ENCODE data around the gene LMAN1L.

Gene LMAN1L

DNA sequence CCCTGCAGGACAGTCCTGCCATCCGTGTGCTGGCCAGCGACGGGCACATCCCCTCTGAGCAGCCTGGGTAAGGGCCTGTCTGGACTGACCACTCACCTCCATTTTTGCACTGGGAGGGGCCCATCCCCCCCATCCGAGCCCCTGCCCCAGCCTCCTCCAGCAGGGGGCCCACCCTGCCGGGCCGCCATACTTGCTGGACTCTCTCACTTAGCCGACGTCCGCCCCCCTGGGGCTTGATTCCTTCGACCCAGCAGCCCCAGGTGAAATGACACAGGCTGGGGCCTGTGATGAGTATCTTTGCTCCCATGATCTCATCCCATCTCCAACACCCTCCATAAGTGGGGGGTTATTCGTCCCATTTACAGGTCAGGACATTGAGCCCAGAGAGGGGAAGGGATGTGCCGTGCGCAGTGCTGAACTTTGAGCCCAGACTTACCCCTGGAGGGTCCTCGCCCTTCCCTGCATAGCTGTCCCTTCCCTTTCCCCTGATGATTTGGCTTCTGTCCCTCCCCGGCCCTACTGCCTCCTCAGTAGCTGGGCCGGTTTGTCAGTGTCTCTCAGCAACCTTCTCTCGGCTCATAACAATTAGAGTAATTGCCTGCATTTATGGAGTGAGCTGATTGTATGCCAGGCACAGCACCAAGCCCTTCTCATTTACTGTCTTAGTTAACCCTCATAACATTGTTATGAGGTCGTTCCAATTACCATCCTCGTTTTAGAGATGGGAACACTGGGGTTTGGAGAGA lies 4.2 kb downstream of the LMAN1L start:
- no peak for DNase-seq (ENCODE audit: low spot score)

DNA sequence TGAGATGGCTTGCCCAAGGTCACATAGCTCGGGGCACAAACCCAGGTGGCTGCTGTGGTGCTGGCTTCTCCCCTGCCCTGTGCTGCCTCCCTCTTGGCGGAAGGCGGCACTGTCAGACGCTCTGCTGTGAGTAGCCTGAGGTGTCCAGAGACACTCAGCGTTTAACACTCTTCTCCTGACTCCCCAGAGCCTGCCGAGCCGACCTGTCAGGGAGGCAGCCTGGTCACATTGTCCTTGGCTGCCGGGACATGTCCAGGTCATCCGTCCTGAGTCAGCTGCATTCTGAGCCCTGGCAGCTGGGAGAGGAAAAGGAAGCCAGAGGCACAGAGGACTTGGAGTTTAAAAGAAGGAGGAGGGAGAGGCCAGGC lies 4.7 kb downstream of the LMAN1L start:
- no peak for DNase-seq (ENCODE audit: low spot score)

DNA sequence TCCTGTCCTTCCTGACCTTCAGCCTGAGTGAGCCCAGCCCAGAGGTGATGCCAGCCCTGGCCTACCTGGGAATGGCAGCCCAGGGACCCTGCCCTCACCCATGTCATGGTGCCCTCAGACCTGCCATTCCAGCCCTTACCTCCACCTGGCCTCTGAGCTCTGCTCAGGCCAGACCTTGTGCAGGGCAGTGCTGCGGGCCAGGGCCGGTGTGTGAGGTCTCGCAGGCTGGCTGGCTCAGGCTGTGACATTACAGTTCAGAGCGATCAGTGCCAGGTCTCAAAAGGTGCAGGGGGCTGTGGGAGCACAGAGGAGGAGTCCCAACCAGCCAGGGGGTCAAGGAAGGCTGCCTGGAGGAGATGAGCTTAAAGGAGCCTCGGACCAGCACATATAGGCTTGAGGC lies 7.4 kb downstream of the LMAN1L start:
- no peak for DNase-seq (ENCODE audit: low spot score)

DNA sequence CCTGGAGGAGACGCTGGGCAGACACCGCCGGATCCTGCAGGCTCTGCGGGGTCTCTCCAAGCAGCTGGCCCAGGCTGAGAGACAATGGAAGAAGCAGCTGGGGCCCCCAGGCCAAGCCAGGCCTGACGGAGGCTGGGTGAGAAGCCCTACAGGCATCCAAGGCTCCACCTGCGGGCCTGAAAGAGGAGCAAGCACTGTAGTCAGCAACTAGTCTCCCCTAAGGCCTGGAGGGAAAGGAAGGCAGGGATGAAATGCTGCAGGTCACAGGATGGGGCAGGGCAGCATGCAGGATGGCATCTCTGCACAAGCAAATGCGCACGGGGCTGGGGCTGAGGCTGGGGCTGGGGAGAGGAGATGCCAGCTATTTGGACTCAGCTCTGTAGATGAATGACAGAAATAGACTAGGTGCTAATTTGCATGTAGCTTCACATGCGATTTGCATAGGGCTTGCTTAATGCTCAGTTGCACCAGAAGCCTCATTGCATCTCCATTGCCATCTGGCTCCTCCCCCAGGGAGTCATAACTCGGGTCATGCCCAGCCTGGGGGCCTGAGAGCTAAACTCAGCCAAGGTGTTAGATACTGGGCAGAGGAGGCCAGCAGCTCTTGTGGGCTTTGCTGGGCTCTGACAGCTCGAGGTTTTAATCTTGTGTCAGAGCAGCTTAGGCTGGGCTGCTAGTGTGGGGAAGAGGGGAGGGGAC lies 8.6 kb downstream of the LMAN1L start:
- DNase-seq (ENCODE audit: low spot score): peak; percentile 96

DNA sequence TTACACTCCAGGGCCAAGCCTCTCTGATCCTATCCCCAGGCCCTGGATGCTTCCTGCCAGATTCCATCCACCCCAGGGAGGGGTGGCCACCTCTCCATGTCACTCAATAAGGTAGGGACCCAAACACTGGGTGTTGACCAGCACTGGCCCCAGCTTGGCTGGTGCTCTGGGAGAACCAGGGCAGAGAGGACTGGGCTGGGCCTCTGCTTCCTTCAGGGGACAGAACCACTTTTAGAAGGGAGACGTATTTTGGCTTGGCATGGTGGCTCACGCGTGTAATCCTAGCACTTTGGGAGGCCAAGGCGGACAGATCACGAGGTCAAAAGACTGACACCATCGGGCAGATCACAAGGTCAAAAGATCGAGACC lies 9.1 kb downstream of the LMAN1L start:
- DNase-seq (ENCODE audit: low spot score): no peak

DNA sequence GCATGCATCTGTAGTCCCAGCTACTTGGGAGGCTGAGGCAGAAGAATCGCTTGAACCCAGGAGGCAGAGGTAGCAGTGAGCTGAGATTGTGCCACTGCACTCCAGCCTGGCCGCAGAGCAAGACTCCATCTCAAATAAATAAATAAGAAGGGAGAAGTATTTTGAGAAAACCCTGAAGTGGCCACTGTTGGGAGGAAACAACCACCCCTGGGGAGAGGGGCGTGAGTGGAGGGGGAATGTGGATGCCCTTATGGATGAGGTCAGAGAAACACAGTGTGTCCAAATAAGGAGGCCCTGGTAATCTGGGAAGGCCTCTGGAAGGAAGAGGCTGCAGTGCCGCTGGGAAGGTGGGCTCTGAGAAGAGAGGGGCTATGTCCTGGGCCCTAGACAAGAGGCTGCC lies 9.6 kb downstream of the LMAN1L start:
- DNase-seq (ENCODE audit: low spot score): no peak

DNA sequence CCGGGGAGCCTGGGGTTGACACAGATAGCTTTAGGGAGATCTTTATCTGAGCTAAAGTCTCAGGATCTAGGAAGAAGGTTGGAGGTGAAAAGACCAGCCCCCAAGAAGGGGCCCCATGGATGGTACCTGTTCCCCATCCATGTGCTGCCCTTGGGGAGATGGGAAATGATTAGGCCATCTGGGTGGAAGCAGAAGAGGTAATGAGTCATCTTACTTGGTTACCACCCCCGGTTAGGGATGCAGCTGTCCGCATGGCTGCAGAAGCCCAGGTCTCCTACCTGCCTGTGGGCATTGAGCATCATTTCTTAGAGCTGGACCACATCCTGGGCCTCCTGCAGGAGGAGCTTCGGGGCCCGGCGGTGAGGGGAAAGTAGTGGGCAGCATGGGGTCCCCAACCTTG lies 10.7 kb downstream of the LMAN1L start:
- DNase-seq (ENCODE audit: low spot score): no peak

DNA sequence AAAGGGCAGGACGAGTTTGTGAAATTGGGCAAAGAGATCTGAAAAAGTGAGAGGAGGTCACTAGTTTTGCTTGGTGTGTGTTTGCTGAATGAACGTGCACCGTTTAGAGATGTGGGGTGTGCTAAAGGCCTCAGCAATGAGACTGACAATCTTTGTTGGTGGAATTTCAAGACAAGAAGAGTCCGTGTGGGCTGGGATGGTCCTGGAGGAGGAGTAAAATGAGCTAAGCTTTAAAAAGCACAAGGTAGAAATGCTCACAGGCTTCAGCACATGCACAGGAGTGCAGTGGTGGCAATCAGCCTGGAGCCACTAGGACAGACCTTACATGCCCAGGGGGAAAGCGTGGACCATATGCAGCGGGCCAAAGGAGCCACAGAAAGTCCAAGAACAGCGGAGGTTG lies 12.3 kb downstream of the LMAN1L start:
- no peak for DNase-seq (ENCODE audit: low spot score)

DNA sequence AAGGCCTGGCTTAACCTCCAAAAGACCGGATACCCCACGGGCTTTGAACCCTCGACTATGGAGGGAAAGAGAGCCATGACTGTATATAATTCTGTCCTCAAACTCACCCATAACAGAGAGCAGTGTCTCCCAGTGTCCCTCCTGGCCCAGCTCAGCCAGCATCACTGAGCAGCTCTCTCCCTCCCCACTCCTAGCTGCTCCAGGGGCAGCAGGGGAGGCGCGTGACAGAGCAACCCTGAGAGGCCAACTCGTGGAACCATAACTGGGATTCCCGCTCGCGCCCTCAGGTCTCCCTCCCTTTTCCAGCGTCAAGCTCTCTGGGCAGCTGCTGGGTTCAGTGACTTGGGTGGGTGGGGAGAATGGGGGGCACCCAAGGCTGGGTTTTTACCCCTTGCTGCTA lies 13.2 kb downstream of the LMAN1L start:
- DNase-seq (ENCODE audit: low spot score): no peak

DNA sequence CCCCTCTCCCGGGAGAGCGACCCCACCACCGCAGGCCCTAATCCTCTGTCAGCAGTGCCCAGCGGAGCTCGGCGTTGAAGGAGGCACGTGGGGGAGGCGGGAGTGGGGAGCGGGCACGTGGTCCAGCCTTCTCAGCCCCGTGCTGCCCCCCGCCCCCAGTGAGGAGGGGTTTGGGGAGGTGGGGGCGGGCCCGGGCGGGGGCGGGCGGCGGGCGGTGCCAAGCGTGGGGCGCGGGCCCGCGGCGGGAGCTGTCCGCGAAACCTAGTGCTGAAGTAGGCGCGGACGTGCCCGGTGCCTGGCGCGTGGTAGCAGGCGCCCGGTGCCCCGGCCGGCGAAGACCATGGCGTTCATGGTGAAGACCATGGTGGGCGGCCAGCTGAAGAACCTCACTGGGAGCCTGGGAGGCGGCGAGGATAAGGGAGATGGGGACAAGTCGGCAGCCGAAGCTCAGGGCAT lies 13.8 kb downstream of the LMAN1L start, which contains the start of gene CPLX3:
Gene CPLX3 (plus strand): TSS at position 264 of the 456 bp plus-strand sequence. CDS start 77 bp downstream, at position 341.
- DNase-seq (ENCODE audit: low spot score): no peak

DNA sequence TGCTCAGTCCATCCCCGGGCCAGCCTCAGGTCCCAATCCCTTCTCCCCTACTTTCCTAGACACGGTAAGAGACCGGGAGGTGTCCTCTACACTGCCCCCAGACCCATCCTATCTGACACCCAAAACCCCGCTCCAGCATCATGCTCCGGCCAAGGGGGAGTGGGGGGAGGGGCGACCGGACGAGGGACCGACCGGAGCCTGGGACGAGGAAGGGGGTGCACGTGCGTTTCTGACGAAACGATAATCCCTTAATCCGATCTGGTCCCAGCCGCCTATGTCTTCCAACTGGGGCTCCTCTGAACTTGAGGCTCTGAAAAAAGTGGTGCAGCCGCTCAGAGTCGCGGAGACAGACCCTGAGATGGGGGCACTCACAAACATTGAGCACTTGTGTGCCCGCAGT lies 14.3 kb downstream of the LMAN1L start:
- no peak for DNase-seq (ENCODE audit: low spot score)

DNA sequence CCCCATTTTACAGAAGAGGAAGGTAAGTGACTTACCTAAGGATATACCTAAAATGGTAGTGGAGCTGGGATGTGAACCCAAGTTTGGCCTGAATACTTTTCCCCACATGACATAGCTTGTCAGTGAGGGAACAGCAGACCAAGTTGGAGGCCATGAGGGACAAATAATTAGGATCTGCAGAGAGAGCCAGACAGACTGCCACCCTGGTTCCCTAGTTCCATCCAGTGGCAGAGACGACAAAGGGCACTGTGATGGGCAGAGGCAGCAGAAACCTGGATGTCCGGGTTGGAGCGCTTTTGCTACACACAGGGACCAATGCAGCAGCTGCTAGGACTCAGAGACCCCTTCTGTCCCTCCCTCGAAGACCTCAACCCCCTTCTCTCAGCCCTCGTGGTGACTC lies 15.0 kb downstream of the LMAN1L start:
- no peak for DNase-seq (ENCODE audit: low spot score)

DNA sequence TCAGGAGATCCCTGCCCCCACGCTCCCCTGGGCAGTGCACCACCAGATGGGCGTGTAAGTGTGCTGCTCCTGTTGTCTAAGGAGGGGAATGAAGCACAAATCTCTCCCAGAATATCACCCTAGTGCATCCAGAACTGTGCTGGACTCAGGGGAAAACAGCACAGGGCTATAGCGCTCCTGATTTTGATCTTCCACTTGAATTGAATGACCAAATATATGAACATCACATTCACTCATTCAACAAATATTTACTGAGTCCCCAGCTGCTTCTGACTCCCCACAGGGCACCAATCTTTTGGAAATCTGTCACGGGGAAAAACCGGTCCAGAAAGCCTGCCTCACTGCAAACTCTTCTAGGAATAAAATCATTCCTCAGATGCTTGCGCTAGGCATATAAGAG lies 16.2 kb downstream of the LMAN1L start:
- no peak for DNase-seq (ENCODE audit: low spot score)

DNA sequence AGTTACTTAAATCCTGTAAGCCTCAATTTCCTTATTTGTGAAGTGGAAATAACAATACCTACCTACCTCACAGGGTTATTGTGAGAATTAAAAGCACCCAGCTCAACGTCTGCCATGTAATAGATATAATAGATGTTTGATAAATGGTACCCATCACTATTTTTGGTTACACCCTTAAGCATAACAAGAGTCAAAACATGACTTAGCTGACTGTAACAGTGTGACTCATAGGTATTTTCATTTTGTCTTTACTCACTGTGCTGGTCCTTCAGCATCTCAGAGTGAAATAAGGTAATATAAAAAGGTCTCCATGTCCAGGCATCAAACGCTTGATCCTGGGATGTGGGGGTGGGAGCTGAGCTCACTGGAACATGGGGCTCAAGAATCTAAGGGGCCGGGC lies 16.9 kb downstream of the LMAN1L start:
- DNase-seq (ENCODE audit: low spot score): no peak

DNA sequence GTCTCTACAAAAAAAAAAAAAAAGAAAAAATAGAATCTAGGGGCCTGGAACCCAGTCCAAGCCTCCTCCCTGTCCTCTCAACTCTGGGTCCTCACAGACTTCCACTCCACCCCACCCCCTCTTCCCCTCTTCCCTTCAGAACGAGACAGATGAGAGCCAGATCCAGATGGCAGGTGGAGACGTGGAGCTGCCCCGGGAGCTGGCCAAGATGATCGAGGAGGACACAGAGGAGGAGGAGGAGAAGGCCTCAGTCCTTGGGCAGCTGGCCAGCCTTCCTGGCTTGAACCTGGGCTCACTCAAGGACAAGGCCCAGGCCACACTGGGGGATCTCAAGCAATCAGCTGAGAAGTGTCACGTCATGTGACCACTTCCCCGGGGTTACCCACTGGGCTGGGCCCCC lies 17.4 kb downstream of the LMAN1L start:
- no peak for DNase-seq (ENCODE audit: low spot score)

DNA sequence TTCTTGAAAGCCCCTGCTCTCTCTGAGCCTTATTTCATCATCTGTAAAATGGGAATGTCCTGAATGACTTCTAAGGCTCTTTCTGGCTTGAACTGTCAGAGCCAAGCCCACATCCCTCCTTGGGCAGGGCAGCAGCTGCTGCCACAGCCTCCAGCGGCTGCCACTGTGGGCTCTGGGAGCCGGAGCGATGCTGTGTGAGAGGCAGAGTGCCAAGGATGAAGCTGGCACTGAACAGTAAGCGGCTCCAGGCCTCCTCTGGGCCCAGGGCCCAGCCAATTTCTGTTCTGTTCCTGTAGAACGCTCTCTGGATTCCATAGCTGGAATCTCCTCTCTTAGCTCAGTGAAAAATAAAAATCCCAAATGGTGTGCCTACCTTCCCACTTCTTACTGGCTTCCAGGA lies 18.2 kb downstream of the LMAN1L start:
- no peak for DNase-seq (ENCODE audit: low spot score)

DNA sequence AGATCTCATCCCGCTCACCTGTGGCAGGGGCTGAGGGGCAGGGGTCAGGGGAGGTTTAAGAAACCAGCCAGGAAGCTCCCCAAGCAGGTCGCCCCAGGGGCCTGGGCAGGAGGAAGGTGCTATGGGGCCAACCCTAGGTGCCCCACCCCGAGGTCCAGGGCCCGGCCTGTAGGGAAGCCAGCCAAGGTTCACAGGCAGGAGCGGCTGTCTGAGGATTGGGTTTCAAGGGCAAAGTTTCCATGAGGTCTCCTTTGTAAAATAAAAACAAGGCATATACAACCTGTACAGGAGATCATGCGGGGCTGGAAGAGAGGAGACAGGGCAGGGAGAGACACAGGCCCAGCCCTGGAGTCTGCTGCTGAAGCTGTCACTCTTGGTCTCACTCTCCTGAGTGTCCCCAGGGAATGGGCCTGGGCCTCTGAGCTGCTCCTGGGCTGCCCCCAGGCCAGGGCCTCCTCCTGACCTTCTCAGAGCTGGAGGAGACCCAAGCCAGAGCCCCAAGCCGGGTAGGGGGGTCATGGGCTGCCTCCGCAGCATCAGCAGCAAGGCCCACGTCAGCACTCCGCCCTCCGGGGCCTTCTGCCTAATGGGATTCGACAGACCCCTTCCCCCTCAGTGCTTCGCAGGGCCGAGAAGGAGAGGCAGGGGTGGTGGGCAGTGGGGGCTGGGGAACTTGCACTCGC lies 19.3 kb downstream of the LMAN1L start:
- no peak for DNase-seq (ENCODE audit: low spot score)

DNA sequence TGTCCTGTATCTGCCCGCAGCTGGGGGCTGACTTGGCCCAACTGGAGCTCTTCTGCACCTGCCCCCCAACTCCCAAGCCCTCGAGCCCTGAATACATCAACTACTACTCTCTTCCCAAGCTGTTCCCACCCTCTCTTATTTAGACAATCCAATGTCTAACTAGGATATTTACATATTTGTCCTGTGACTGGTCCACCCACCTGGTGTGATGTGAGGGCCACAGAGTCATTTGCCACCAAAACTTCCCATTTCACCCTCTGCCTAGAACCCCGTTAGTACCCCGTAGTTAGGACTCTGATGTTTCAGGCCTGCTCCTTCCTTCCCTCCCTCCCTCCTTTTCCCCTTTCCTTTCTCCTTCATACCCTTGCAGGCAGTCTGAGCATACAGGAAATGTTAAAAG lies 20.2 kb downstream of the LMAN1L start:
- DNase-seq (ENCODE audit: low spot score): no peak

DNA sequence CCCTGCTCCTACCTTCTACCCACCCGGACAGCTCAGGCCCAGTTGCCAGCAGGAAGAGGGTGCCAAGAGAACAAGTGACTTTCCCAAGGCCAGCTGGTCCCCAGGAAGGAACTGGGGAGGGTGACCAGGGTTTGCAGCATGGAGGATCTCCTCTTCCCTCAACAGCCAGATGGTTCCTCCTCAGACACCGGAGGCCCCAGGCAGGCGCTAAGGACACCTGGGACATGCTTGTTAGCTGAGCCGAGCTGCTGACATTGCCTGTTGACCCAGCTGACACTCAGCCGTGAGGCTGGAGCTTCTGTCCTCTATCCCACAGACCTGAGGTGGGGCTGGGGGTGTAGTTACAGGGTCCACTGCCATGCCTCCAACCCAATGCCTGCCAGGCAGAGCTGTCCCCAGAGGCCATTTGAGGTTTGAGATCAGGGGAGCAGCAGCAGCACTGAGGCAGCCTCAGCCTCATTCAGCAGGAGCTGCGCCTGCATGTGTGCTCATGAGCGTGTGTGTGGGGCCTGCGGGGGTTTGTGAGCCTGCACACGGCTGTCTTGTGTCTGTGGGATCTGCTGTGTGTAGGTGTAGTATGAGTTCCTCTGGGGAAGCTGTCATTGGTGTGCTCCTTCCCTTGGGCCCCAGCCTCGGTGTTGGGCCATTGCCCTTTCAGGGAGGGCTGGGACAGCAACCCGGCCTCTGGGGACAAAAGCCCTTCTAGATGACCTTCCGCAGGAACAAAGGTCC lies 20.9 kb downstream of the LMAN1L start:
- DNase-seq (ENCODE audit: low spot score): peak; percentile 37

DNA sequence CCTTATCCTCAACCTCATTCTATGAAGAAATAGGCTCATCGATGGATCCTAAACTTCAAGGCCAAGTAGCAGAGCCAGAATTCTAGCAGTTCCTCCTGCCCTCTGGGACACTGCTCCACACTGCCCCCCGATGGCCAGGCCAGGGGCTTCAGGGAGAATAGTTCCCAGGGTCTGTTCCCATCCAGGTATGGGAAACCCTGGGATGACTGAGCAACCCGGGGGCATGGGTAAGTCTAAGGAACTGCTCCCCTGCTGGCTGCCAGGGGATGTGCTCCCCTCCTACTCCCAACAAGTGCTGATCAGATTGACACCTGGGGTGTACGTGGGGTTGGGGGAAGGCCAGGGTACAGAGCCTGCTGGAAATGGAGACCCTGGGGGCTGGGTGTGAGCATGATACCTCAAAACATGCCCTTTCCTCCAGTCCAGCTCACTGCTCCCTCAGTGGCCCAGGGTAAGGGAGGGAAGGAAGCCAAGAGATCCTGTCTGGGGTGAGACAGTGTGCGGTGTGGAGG lies 22.7 kb downstream of the LMAN1L start:
- peak; percentile 48 for DNase-seq (ENCODE audit: low spot score)

DNA sequence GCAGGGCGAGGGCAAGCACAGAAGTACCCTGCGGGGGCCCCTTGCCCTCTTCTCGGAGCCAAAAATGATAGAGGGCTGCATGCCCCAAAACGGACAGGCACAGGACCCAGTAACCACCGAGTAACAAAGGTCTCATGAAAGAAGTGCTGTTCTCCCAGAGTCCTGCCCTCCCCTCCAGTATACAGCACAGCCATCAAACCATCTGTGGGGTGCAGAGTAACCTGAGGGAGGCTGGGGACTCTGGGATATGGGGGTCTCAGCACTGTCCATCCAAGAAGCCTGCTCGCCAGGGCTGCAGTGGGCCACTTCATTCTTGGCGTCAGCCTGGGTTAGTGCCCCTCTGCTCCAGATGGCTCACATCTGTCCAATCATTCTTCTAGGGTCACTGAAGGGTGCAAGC lies 24.2 kb downstream of the LMAN1L start:
- no peak for DNase-seq (ENCODE audit: low spot score)

DNA sequence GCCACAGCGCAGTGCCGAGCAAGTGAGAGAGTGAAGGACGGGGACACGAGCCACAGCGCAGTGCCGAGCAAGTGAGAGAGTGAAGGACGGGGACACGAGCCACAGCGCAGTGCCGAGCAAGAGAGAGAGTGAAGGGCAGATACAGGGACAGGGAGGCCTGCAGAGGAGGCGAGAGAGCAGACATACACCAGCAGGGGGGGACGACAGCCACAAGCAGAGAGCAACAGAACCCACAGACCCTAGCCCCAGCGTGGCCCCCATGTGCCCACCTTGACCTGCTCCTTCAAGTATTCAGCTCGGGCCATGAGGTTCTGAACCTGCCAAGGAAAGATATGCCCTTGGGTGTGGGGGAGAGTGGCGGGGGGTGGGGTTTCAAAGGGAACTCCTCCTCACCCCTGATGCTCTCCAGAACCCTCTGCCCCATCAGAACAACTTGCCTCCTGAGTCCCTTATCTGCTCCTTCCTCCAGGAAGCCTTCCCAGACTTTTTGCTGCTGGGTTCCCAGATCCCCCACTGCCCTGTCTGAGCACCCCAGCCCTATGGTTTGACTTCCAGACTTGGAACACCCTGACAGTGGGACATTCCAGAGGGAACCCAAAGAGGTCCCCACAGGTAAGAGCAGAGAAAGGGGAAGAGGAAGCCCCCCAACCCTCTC lies 25.0 kb downstream of the LMAN1L start:
- no peak for DNase-seq (ENCODE audit: low spot score)

Measured in NAMALWA (cell line).